Astrocyte (in vitro differentiated cells and primary cell): Measurements from ENCODE around the gene DOCK1.

Source experiments
- CTCF ChIP-seq: IDR thresholded peaks from 2 replicates; pipeline ENCODE4 v1.5.1; 2011; ENCODE audit warnings: low read depth, mild to moderate bottlenecking, inconsistent platforms, low read length, moderate library complexity; ENCODE audit not compliant: insufficient read depth
- EZH2 ChIP-seq: IDR thresholded peaks from 2 replicates; pipeline ENCODE4 v1.6.1; 2012; ENCODE audit warnings: mild to moderate bottlenecking, low read length, inconsistent platforms; ENCODE audit not compliant: insufficient read depth

- TF ChIP-seq CTCF (no peak), EZH2 (no peak)
Measured at GRCh38 chr10:127127822-127128221, 222.6 kb downstream of the DOCK1 start.
